K562 (cell line): ENCODE measurements around the gene SCN5A. TPM values are rescaled to one million over a fixed set of nuclear protein-coding genes. Genes with fewer than 3 reads are reported as not detected.

ENCODE experiments used
- ATAC-seq: fragments of 200-7000 bp; cut with Tn5 transposase; 3 replicates; pipeline ENCODE4 v1.9.1; 2020; ENCODE audit warnings: moderate library complexity
- BruUV-seq: library from RNA; stranded (reverse); fragments of 400-500 nt; replicated peaks from 2 replicates; lab custom pipeline; 2021; lab: Mats Ljungman, UMichigan
- CTCF ChIA-PET: fragments of 300-600 bp; formaldehyde crosslinking; extraction: SDS; loops from one replicate; lab custom pipeline; 2021; ENCODE audit warnings: low intra/inter-chr PET ratio; lab: Yijun Ruan, JAX
- POLR2A ChIA-PET: fragments of 300-600, 350-650 bp; sonication (Branson Sonifier 250); formaldehyde crosslinking; extraction: SDS; loops from one replicate; lab custom pipeline; 2021; ENCODE audit warnings: antibody characterized with exemption, inconsistent platforms; lab: Yijun Ruan, JAX
- DNase-seq, 4 experiments: peaks; one replicate each; pipeline versions ENCODE4 v3.0.0 to v3.0.0-alpha.2; 2011 to 2018; ENCODE audit warnings: low spot score in 3 of 4, mixed read lengths in 3 of 4; ENCODE audit errors: extremely low read depth in 1 of 4
- FAIRE-seq: peaks from 2 replicates; lab custom pipeline; 2011; peaks lifted over from hg19 to GRCh38; lab: Jason Lieb, UNC
- H2AFZ ChIP-seq: 2 replicates; pipeline ENCODE4 v1.6.0; 2011; ENCODE audit warnings: low read depth, low read length, control low read depth, inconsistent platforms
- H3K27ac ChIP-seq: fragments of 200-600 bp; 3 replicates; pipeline ENCODE4 v1.8.0; 2011; ENCODE audit warnings: low read depth, mild to moderate bottlenecking, control low read depth, inconsistent platforms, low read length, moderate library complexity, mixed read lengths; ENCODE audit errors: extremely low read depth
- H3K27me3 ChIP-seq, 2 experiments: fragments of 300-600 bp in 1 of 2; 2 replicates in 1 of 2; 3 replicates in 1 of 2; pipeline versions ENCODE4 v1.6.0 to v1.8.0; 2011; ENCODE audit warnings: inconsistent platforms in 2 of 2, low read length in 2 of 2, mild to moderate bottlenecking in 1 of 2, mixed read lengths in 1 of 2, moderate library complexity in 1 of 2; ENCODE audit not compliant: control insufficient read depth in 2 of 2, insufficient read depth in 2 of 2
- H3K36me3 ChIP-seq: fragments of 300-600 bp; 3 replicates; pipeline ENCODE4 v1.8.0; 2011; ENCODE audit warnings: mild to moderate bottlenecking, low read length, inconsistent platforms; ENCODE audit not compliant: control insufficient read depth, insufficient read depth
- H3K4me1 ChIP-seq, 2 experiments: fragments of 200-600 bp in 1 of 2; replicated peaks in 1 of 2; 2 replicates in 1 of 2; 3 replicates in 1 of 2; pipeline versions ENCODE4 v1.5.1 to v1.8.0; 2011; ENCODE audit warnings: inconsistent platforms in 2 of 2, low read length in 2 of 2, mild to moderate bottlenecking in 1 of 2, mixed read lengths in 1 of 2, moderate library complexity in 1 of 2; ENCODE audit not compliant: control insufficient read depth in 2 of 2, insufficient read depth in 2 of 2
- H3K4me2 ChIP-seq: 2 replicates; pipeline ENCODE4 v1.6.1; 2011; ENCODE audit warnings: low read length, control low read depth, inconsistent platforms, mixed read lengths; ENCODE audit not compliant: insufficient read depth
- H3K4me3 ChIP-seq: fragments of 200-600 bp; sonication (generic), shearing (Covaris generic); 2 replicates; pipeline ENCODE4 v1.5.1; 2016; ENCODE audit warnings: control low read depth, inconsistent platforms
- H3K79me2 ChIP-seq: fragments of 200-600 bp; 3 replicates; pipeline ENCODE4 v1.8.0; 2011; ENCODE audit warnings: low read length, inconsistent platforms; ENCODE audit not compliant: control insufficient read depth, insufficient read depth
- H3K9ac ChIP-seq, 2 experiments: 2 replicates each; pipeline versions ENCODE4 v1.6.0 to v1.6.1; 2011; ENCODE audit warnings: low read depth in 2 of 2, low read length in 2 of 2, control low read depth in 1 of 2, inconsistent platforms in 1 of 2, mild to moderate bottlenecking in 1 of 2, mixed read lengths in 1 of 2; ENCODE audit not compliant: insufficient read depth in 1 of 2
- H3K9me1 ChIP-seq: one replicate; pipeline ENCODE4 v1.6.0; 2011; ENCODE audit warnings: inconsistent platforms, mild to moderate bottlenecking, low read length, moderate library complexity; ENCODE audit not compliant: control insufficient read depth, insufficient read depth
- H3K9me3 ChIP-seq: replicated peaks from 2 replicates; pipeline ENCODE4 v1.5.1; 2011; ENCODE audit warnings: low read depth, low read length, inconsistent platforms; ENCODE audit not compliant: control insufficient read depth, insufficient read depth
- H4K20me1 ChIP-seq: replicated peaks from 2 replicates; pipeline ENCODE4 v1.6.1; 2011; ENCODE audit warnings: low read length, inconsistent platforms, mixed read lengths; ENCODE audit not compliant: control insufficient read depth, insufficient read depth
- EP300 ChIP-seq: IDR thresholded peaks from 2 replicates; pipeline ENCODE4 v1.6.1; 2012; ENCODE audit warnings: low read length, improper control_type of control experiment
- HNRNPLL ChIP-seq: fragments of 200-400 bp; formaldehyde crosslinking; IDR thresholded peaks from 2 replicates; pipeline ENCODE4 v1.6.1; 2017; ENCODE audit warnings: low read length, low read depth, mild to moderate bottlenecking; ENCODE audit not compliant: poor library complexity, severe bottlenecking
- PRPF4 ChIP-seq: fragments of 200-400 bp; formaldehyde crosslinking; IDR thresholded peaks from one replicate; pipeline ENCODE4 v1.6.1; 2017; ENCODE audit warnings: low read length, low read depth, mild to moderate bottlenecking; ENCODE audit not compliant: insufficient read depth, poor library complexity, severe bottlenecking
- ZNF263 ChIP-seq: sonication (generic); formaldehyde crosslinking; IDR thresholded peaks from 2 replicates; pipeline ENCODE4 v1.8.0; 2022; ENCODE audit warnings: mild to moderate bottlenecking, missing genetic modification reagents, borderline replicate concordance
- WGBS: fragments of 100-300 bp; shearing (Covaris generic); methylation state at CpG from one replicate; pipeline ENCODE4 v1.1.6; 2016; ENCODE audit warnings: low coverage, mixed read lengths; ENCODE audit not compliant: insufficient coverage; ENCODE audit errors: missing lambda C conversion rate; 5-methylcytosine and 5-hydroxymethylcytosine counted together
- in situ Hi-C: fragments of 300-500 bp; cut with MboI; formaldehyde crosslinking; loops from 4 replicates; pipeline ENCODE4 v1.15.0; 2018; ENCODE audit warnings: inconsistent platforms, mixed read lengths
- intact Hi-C: fragments of 100-400 bp; cut with micrococcal nuclease; formaldehyde crosslinking; loops from 2 replicates; pipeline ENCODE4 v1.14.2; 2022
- polyA plus RNA-seq, 8 experiments: library from polyadenylated mRNA; depleted of rRNA in 4 of 8; stranded (reverse) in 5 of 8; unstranded in 3 of 8; fragments of >200 nt; fragmentation: Nextera tagmentation in 2 of 8; fragmentation: Illumina TruSeq in 1 of 8; extraction: Ambion mirVana in 2 of 8; extraction: Trizol in 1 of 8; gene quantifications; 2 replicates each; pipeline versions ENCODE4 v1.2.1 to v1.2.3, GENCODE V29; 2011 to 2014; ENCODE audit warnings: inconsistent platforms in 1 of 8, missing spikeins in 1 of 8
- total RNA-seq, 7 experiments: library from RNA; depleted of rRNA in 6 of 7; stranded (reverse); fragments of >200 nt in 6 of 7; fragmentation: Illumina TruSeq in 2 of 7; extraction: Trizol in 2 of 7; gene quantifications; 2 replicates each; pipeline versions ENCODE4 v1.2.1 to v1.2.3, GENCODE V29; 2011 to 2021; ENCODE audit warnings: low replicate concordance in 1 of 7
- TF ChIP-seq, protein P1 (sequence below): fragments of 450-650 bp; IDR thresholded peaks from 2 replicates; pipeline ENCODE4 v1.6.1; 2017; ENCODE audit warnings: antibody characterized with exemption
- TF ChIP-seq, protein P2 (sequence below): fragments of 250-450 bp; sonication (Bioruptor Pico); IDR thresholded peaks from 2 replicates; pipeline ENCODE4 v1.4.0; 2020; ENCODE audit warnings: mild to moderate bottlenecking, moderate library complexity

Gene SCN5A
- total and polyA plus RNA-seq, 9 of the 15 experiments (the other 6 are each of a cell fraction or from before 2014, with no cell fraction given): 0.07 to 1.4 (median 0.21) TPM; not detected in 2

DNA sequence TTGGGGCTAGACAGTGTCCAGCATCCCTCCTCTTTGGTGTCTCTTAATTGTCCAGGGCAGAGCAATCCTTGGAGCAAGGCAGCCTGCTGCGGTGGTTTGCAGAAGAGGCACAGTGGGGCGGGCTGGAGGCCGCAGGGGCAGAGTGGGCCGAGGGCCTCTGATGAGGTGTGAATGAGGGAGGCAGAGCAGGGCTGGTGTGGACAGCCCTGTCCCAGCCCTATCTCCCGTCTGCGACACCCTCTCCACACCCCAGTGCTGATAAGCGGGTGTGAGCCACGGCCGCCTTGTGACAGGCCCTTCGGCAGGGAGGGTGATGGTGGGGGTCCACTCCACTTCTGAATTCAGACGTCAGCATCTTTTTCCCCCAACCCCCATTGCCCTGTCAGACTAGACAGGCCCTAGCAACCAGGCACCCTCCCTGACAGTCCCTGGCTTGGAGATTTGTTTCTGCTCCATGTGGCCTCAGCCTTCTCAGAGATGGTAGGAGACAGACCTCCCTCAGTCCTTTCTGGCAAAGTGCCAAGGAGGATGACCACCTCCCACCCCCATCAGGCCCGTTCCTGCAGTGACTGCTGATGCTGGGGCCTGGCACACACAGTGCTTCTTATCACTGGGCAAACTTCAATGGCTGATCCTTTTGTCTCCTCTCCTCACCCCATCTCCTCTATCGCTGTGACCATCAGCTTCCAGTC lies 116.1 kb downstream of the SCN5A start (continued):
- TF ChIP-seq, protein P1, sequence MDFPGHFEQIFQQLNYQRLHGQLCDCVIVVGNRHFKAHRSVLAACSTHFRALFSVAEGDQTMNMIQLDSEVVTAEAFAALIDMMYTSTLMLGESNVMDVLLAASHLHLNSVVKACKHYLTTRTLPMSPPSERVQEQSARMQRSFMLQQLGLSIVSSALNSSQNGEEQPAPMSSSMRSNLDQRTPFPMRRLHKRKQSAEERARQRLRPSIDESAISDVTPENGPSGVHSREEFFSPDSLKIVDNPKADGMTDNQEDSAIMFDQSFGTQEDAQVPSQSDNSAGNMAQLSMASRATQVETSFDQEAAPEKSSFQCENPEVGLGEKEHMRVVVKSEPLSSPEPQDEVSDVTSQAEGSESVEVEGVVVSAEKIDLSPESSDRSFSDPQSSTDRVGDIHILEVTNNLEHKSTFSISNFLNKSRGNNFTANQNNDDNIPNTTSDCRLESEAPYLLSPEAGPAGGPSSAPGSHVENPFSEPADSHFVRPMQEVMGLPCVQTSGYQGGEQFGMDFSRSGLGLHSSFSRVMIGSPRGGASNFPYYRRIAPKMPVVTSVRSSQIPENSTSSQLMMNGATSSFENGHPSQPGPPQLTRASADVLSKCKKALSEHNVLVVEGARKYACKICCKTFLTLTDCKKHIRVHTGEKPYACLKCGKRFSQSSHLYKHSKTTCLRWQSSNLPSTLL: no peak
- TF ChIP-seq EP300 (no peak), ZNF263 (CRISPR knock-in tag) (no peak)

DNA sequence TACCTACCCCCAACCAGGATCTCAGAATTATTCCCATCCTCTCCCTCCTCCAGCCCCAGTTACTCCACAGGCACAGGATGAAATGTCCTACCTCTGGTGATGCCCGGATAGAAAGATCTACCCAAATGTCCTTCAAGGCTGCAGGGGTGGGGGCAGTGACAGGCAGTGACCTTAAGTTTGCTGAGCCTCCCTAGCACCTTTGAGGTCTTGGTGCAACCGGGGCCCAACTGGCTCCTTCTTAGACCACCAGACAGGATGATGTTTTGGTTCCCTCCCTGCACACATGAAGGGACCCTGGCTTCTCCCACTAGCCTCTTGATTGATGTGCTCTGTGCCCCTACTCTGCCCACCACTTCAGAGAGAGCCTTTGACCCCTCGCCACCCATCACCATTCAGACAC lies 117.0 kb downstream of the SCN5A start:
- 42% methylated on average over 3 of the region's 3 CpGs for WGBS
- H2AFZ ChIP-seq: no peak overlapping the region
- intact Hi-C loops (no loop called here), in situ Hi-C loops (no loop called here)
- ChIA-PET POLR2A (no interaction called here), CTCF (no interaction called here)
- no peaks in the 10 kb centered on the region for H3K36me3 ChIP-seq
- FAIRE-seq: no peak
- H3K27me3 ChIP-seq: no peaks in the 10 kb centered on the region; a peak in 1 of 5 replicates
- peaks cover 14% of the 10 kb centered on the region; the same call in 1 of the 2 replicates for H4K20me1 ChIP-seq
- no peak overlapping the region; the same call in 1 of the 2 replicates for H3K4me2 ChIP-seq
- peaks cover 6 to 10% of the 10 kb centered on the region in 2 experiments for H3K4me1 ChIP-seq
- no peaks in the 10 kb centered on the region for H3K9me1 ChIP-seq
- no peak for ATAC-seq
- DNase-seq: no peak
- TF ChIP-seq, protein P2, sequence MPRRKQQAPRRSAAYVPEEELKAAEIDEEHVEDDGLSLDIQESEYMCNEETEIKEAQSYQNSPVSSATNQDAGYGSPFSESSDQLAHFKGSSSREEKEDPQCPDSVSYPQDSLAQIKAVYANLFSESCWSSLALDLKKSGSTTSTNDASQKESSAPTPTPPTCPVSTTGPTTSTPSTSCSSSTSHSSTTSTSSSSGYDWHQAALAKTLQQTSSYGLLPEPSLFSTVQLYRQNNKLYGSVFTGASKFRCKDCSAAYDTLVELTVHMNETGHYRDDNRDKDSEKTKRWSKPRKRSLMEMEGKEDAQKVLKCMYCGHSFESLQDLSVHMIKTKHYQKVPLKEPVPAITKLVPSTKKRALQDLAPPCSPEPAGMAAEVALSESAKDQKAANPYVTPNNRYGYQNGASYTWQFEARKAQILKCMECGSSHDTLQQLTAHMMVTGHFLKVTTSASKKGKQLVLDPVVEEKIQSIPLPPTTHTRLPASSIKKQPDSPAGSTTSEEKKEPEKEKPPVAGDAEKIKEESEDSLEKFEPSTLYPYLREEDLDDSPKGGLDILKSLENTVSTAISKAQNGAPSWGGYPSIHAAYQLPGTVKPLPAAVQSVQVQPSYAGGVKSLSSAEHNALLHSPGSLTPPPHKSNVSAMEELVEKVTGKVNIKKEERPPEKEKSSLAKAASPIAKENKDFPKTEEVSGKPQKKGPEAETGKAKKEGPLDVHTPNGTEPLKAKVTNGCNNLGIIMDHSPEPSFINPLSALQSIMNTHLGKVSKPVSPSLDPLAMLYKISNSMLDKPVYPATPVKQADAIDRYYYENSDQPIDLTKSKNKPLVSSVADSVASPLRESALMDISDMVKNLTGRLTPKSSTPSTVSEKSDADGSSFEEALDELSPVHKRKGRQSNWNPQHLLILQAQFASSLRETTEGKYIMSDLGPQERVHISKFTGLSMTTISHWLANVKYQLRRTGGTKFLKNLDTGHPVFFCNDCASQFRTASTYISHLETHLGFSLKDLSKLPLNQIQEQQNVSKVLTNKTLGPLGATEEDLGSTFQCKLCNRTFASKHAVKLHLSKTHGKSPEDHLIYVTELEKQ (CRISPR knock-in tag): no peak
- TF ChIP-seq HNRNPLL: no peak
- TF ChIP-seq PRPF4: no peak
- no peak overlapping the region for H3K4me3 ChIP-seq
- no peak overlapping the region for H3K27ac ChIP-seq
- H3K9me3 ChIP-seq: no peaks in the 10 kb centered on the region
- H3K79me2 ChIP-seq: no peaks in the 10 kb centered on the region
- H3K9ac ChIP-seq: no peak overlapping the region
- no TSS peak for BruUV-seq
